Inflammatory macrophage treated with lipopolysaccharide for 1 hour (primary cell): Measurements from ENCODE around the gene MYO1C.
"Not testable (repeated sequence)": the region's sequence is repeated elsewhere in the genome, so short reads cannot be mapped to it uniquely, and the experiment has no call there.

Experiments used
- DNase-seq, 2 donors: peaks; one replicate each; pipeline ENCODE4 v3.0.0-alpha.2; 2020 to 2022

The MYO1C gene

GRCh38 chr17:1460233-1460632 is 32.3 kb downstream of the MYO1C start:
- no peak for DNase-seq

GRCh38 chr17:1455797-1456599 is 36.5 kb downstream of the MYO1C start, which contains the start of gene CRK:
Gene CRK (minus strand): TSS chr17:1456232. CDS start chr17:1456117, 115 bp downstream.
- peak; percentile 93 to 99 for DNase-seq

- DNase-seq = peak; percentile 48 to 55
Observed at GRCh38 chr17:1455291-1455796, 37.1 kb downstream of the MYO1C start.

- DNase-seq = no peak
Observed at GRCh38 chr17:1454541-1454940, 37.9 kb downstream of the MYO1C start.

GRCh38 chr17:1453694-1454093 is 38.8 kb downstream of the MYO1C start:
- DNase-seq = not testable (repeated sequence)

GRCh38 chr17:1452836-1453235 is 39.6 kb downstream of the MYO1C start:
- DNase-seq = no peak

GRCh38 chr17:1450261-1450660 is 42.2 kb downstream of the MYO1C start:
- not testable (repeated sequence) for DNase-seq

GRCh38 chr17:1449412-1449967 is 43.0 kb downstream of the MYO1C start:
- no peak for DNase-seq

- no peak for DNase-seq
Observed at GRCh38 chr17:1447052-1447451, 45.4 kb downstream of the MYO1C start.

- no peak for DNase-seq
Observed at GRCh38 chr17:1446201-1446600, 46.3 kb downstream of the MYO1C start.

- DNase-seq = not testable (repeated sequence)
Observed at GRCh38 chr17:1445695-1446094, 46.8 kb downstream of the MYO1C start.

GRCh38 chr17:1442721-1443120 is 49.8 kb downstream of the MYO1C start:
- not testable (repeated sequence) for DNase-seq

GRCh38 chr17:1442187-1442586 is 50.3 kb downstream of the MYO1C start:
- no peak for DNase-seq

- no peak for DNase-seq
Observed at GRCh38 chr17:1440921-1441320, 51.6 kb downstream of the MYO1C start.

- DNase-seq = no peak
Observed at GRCh38 chr17:1438593-1439083, 53.8 kb downstream of the MYO1C start.

- DNase-seq = no peak
Observed at GRCh38 chr17:1435326-1435725, 57.2 kb downstream of the MYO1C start.

GRCh38 chr17:1434150-1434549 is 58.3 kb downstream of the MYO1C start:
- DNase-seq = no peak

GRCh38 chr17:1431631-1432104 is 60.8 kb downstream of the MYO1C start:
- no peak for DNase-seq

- DNase-seq = no peak
Observed at GRCh38 chr17:1423456-1424135, 68.9 kb downstream of the MYO1C start.

GRCh38 chr17:1422885-1423284 is 69.6 kb downstream of the MYO1C start:
- DNase-seq = peak; percentile 37 to 57

- DNase-seq = no peak
Observed at GRCh38 chr17:1421470-1421869, 71.0 kb downstream of the MYO1C start.

GRCh38 chr17:1420981-1421380 is 71.5 kb downstream of the MYO1C start:
- no peak for DNase-seq

- DNase-seq = no peak
Observed at GRCh38 chr17:1420163-1420562, 72.3 kb downstream of the MYO1C start.
